ENCODE data around the gene CYB561D2. TPM values are rescaled to one million over a fixed set of nuclear protein-coding genes. Genes with fewer than 3 reads are reported as not detected.

Gene CYB561D2
- total and polyA plus RNA-seq, 4 donors, result 18.2 to 50.8 (median 27.7) TPM

DNA sequence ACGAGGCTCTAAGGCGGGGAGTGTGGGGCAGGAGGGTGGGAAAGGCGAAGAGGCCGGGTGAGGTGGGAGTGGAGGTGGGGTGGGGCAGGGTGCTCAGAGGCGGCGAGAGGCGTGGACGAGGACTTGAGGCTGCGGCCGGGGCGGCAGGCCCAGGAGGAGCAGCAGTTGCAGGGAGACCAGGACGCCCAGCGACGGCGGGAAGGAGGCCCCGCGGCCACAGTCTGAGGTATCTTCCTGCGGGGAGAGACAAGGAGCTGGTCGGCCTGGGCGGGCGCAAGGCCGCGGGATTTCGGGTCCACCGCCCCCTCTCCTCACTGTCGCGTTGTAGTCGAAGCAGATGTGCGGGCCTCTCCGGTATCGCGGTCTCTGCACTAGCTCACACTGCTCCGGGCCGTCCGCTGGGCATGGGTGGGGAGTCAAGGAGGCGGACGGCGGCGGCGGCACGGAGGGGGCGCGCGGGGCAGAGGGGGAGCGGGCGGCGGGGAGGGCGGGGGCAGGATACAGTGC lies 14.0 kb downstream of the CYB561D2 start:
- Histone ChIP-seq H3K4me1 (ENCODE audit: control insufficient read depth in 5 of 5, insufficient read depth in 5 of 5, low read length in 5 of 5) (peaks cover 0 to 9% (median 0%) of the 10 kb centered on the region in 5 donors), H3K27ac (ENCODE audit: low read depth in 1 of 2, low read length in 1 of 2) (peak overlapping the region in 1 of 2 donors; percentile 49), H3K36me3 (ENCODE audit: control insufficient read depth in 4 of 4, insufficient read depth in 4 of 4, low read length in 4 of 4) (peaks cover 0 to 4% (median 0%) of the 10 kb centered on the region in 4 donors), H3K9me3 (ENCODE audit: control insufficient read depth in 4 of 4, insufficient read depth in 3 of 4, low read length in 3 of 4) (no peaks in the 10 kb centered on the region), H3K27me3 (ENCODE audit: control insufficient read depth in 3 of 3, insufficient read depth in 3 of 3, low read length in 2 of 3) (no peaks in the 10 kb centered on the region), H3K4me3 (no peak overlapping the region), H3K9ac (ENCODE audit: insufficient read depth in 1 of 2, low read length in 2 of 2) (no peak overlapping the region)
- ATAC-seq (ENCODE audit: insufficient read depth, low FRiP score) (peak; percentile 6), DNase-seq (no peak)
- WGBS, 2 donors, result 19 to 34% methylated on average over 41 to 48 of the region's 48 CpGs
- TF ChIP-seq, protein P1, sequence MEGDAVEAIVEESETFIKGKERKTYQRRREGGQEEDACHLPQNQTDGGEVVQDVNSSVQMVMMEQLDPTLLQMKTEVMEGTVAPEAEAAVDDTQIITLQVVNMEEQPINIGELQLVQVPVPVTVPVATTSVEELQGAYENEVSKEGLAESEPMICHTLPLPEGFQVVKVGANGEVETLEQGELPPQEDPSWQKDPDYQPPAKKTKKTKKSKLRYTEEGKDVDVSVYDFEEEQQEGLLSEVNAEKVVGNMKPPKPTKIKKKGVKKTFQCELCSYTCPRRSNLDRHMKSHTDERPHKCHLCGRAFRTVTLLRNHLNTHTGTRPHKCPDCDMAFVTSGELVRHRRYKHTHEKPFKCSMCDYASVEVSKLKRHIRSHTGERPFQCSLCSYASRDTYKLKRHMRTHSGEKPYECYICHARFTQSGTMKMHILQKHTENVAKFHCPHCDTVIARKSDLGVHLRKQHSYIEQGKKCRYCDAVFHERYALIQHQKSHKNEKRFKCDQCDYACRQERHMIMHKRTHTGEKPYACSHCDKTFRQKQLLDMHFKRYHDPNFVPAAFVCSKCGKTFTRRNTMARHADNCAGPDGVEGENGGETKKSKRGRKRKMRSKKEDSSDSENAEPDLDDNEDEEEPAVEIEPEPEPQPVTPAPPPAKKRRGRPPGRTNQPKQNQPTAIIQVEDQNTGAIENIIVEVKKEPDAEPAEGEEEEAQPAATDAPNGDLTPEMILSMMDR (IDR thresholded peaks at IDR 0.05; ENCODE audit: control extremely low read depth, extremely low read depth), result no peak

DNA sequence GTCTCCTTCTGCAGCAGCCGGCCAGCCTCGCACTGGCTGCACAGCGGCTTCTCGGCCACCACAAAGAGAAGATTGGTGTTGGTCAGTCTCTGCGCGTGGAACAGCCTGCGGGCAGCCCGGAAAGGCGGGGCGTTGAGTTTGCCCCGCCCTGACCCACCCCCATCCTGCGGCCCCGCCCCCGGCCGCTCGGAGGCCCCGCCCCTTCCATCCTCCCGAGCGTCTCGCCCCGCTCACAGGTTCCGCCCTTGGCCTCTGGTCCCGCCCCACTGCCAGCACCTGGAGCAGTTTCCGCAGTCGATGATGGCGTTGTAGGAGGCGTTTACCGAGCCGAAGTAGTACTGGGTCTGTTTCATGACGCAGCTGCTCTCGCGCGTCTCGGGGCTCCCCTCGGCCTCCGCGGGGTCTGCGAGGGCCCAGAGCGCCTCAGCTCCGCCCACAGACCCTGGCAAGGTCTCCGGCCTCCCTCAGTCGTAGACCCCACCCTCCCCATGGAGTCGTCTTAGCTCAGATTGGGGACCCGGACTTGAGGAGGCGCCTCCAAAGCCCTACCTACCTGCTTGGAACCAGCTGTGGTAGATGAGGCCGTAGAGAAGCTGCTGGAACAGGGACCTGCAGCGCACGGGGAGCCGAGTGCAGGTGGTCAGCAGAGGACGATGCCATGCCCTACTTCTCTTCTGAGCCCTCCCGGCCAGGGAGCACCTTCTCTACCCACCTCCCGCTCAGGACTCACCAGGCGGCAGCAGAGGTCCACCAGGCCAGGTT lies 14.6 kb downstream of the CYB561D2 start:
- peak; percentile 82 for ATAC-seq (ENCODE audit: insufficient read depth, low FRiP score)
- H3K36me3 ChIP-seq (ENCODE audit: control insufficient read depth in 4 of 4, insufficient read depth in 4 of 4, low read length in 4 of 4), result peaks cover 0 to 6% (median 0%) of the 10 kb centered on the region in 4 donors
- 8 to 24% methylated on average over 41 to 53 of the region's 53 CpGs for WGBS, 2 donors

DNA sequence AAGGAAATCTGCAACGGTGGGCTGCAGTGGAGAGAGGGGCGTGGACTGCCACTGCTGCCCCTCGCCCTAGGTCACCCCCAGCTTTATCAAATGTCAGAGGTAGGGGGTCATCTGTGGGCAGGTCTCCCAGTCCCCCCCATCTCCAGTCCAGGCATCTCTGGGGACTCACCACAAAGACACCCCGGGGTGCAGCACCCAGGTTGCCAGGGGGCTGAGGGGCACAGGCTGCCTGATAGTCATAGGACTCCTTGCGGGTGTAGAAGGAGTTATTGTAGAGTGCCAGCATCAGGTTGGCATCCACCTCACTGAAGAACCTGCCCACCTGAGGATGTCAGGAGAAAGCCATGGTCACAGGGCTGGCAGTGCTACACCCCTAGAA lies 15.2 kb downstream of the CYB561D2 start:
- peaks cover 0 to 9% (median 0%) of the 10 kb centered on the region in 5 donors for H3K4me1 ChIP-seq (ENCODE audit: control insufficient read depth in 5 of 5, insufficient read depth in 5 of 5, low read length in 5 of 5)
- H3K4me3 ChIP-seq, result no peak overlapping the region
- no peaks in the 10 kb centered on the region for H3K27me3 ChIP-seq (ENCODE audit: control insufficient read depth in 3 of 3, insufficient read depth in 3 of 3, low read length in 2 of 3)
- ATAC-seq (ENCODE audit: insufficient read depth, low FRiP score), result no peak
- no peak overlapping the region for H3K27ac ChIP-seq (ENCODE audit: low read depth in 1 of 2, low read length in 1 of 2)
- 78 to 80% methylated on average over 5 of the region's 5 CpGs for WGBS, 2 donors
- DNase-seq, result no peak
- TF ChIP-seq, protein P1 (IDR thresholded peaks at IDR 0.05; ENCODE audit: control extremely low read depth, extremely low read depth), result no peak
- H3K9me3 ChIP-seq (ENCODE audit: control insufficient read depth in 4 of 4, insufficient read depth in 3 of 4, low read length in 3 of 4), result no peaks in the 10 kb centered on the region
- peaks cover 0 to 6% (median 0%) of the 10 kb centered on the region in 4 donors for H3K36me3 ChIP-seq (ENCODE audit: control insufficient read depth in 4 of 4, insufficient read depth in 4 of 4, low read length in 4 of 4)
- H3K9ac ChIP-seq (ENCODE audit: insufficient read depth in 1 of 2, low read length in 2 of 2), result no peak overlapping the region

More for the DNA sequence above, 14.6 kb downstream of the CYB561D2 start:
- no peaks in the 10 kb centered on the region for H3K27me3 ChIP-seq (ENCODE audit: control insufficient read depth in 3 of 3, insufficient read depth in 3 of 3, low read length in 2 of 3)
- DNase-seq, result peak; percentile 72 to 87 (median 83)
- H3K9ac ChIP-seq (ENCODE audit: insufficient read depth in 1 of 2, low read length in 2 of 2), result peak overlapping the region in 1 of 2 donors; percentile 63
- H3K9me3 ChIP-seq (ENCODE audit: control insufficient read depth in 4 of 4, insufficient read depth in 3 of 4, low read length in 3 of 4), result no peaks in the 10 kb centered on the region
- TF ChIP-seq, protein P1 (IDR thresholded peaks at IDR 0.05; ENCODE audit: control extremely low read depth, extremely low read depth), result no peak
- no peak overlapping the region for H3K4me3 ChIP-seq
- peaks cover 0 to 9% (median 0%) of the 10 kb centered on the region in 5 donors for H3K4me1 ChIP-seq (ENCODE audit: control insufficient read depth in 5 of 5, insufficient read depth in 5 of 5, low read length in 5 of 5)
- H3K27ac ChIP-seq (ENCODE audit: low read depth in 1 of 2, low read length in 1 of 2), result no peak overlapping the region

Data from lung (tissue), 12 donors.